Aorta (tissue), 5 donors: Measurements from ENCODE around the gene TBC1D22A. TPM values are rescaled to one million over a fixed set of nuclear protein-coding genes. Genes with fewer than 3 reads are reported as not detected.

Source experiments
- ATAC-seq: fragments of 200-7000 bp; cut with Tn5 transposase; one replicate; pipeline ENCODE4 v1.9.1; 2022; ENCODE audit warnings: moderate library complexity; ENCODE audit not compliant: low FRiP score
- DNase-seq, 2 donors: peaks; one replicate each; pipeline ENCODE4 v3.0.0-alpha.2; 2020
- H3K27ac ChIP-seq, 2 donors: one replicate each; pipeline ENCODE4 v1.5.1; 2013; ENCODE audit warnings: low read length in 2 of 2, mild to moderate bottlenecking in 2 of 2, moderate library complexity in 2 of 2, control low read depth in 1 of 2, inconsistent platforms in 1 of 2, low read depth in 1 of 2
- H3K27me3 ChIP-seq, 2 donors: one replicate each; pipeline ENCODE4 v1.6.1; 2013; ENCODE audit warnings: control low read depth in 1 of 2, low read length in 1 of 2, mild to moderate bottlenecking in 1 of 2, moderate library complexity in 1 of 2; ENCODE audit not compliant: insufficient read depth in 2 of 2, control insufficient read depth in 1 of 2
- H3K36me3 ChIP-seq, 2 donors: one replicate each; pipeline ENCODE4 v1.6.1; 2013; ENCODE audit warnings: control low read depth in 1 of 2, low read length in 1 of 2, mild to moderate bottlenecking in 1 of 2; ENCODE audit not compliant: insufficient read depth in 2 of 2, control insufficient read depth in 1 of 2
- H3K4me1 ChIP-seq, 2 donors: one replicate each; pipeline ENCODE4 v1.6.1; 2013; ENCODE audit warnings: low read length in 2 of 2, control low read depth in 1 of 2, mild to moderate bottlenecking in 1 of 2, moderate library complexity in 1 of 2; ENCODE audit not compliant: insufficient read depth in 2 of 2, control insufficient read depth in 1 of 2
- H3K4me3 ChIP-seq, 2 donors: one replicate each; pipeline ENCODE4 v1.5.1; 2013; ENCODE audit warnings: low read length in 2 of 2, control low read depth in 1 of 2, mild to moderate bottlenecking in 1 of 2
- H3K9me3 ChIP-seq: one replicate; pipeline ENCODE4 v1.6.1; 2013; ENCODE audit warnings: mild to moderate bottlenecking, low read length; ENCODE audit not compliant: control insufficient read depth
- WGBS, 2 donors: extraction: QIAGEN DNeasy Blood & Tissue Kit; methylation state at CpG; one replicate each; pipeline ENCODE4 v1.1.7; 2013; 5-methylcytosine and 5-hydroxymethylcytosine counted together
- intact Hi-C, 2 donors: fragments of 100-400 bp; cut with DNase I; formaldehyde crosslinking; loops; one replicate each; pipeline versions ENCODE4 v1.14.2 to v1.15.0; 2022
- polyA plus RNA-seq, 2 donors: library from polyadenylated mRNA; stranded (reverse); fragments of 200-250 nt; gene quantifications; one replicate each; pipeline ENCODE4 v1.2.3, GENCODE V29; 2013
- total RNA-seq, 2 donors: library from RNA; stranded (reverse); fragmentation: NEBNext Ultra II Directional; extraction: Animal tissue kit (Norgen Biotek cat#: 25700); gene quantifications; one replicate each; pipeline ENCODE4 v1.2.1, GENCODE V29; 2021
- donor health status: healthy with polysubstance abuse.
- donor health status: Bipolar disorder and iron deficiency.
- donor health status: DM: no; HTN: no; CAD: no.
- donor health status: DM: no; HTN: no; CAD: no.
- donor health status: DM: yes; HTN: yes; CAD: no.

Gene TBC1D22A
- total and polyA plus RNA-seq, 4 donors = 10.8 to 37.1 (median 17.9) TPM

GRCh38 chr22:46984751-46985506 is 222.5 kb downstream of the TBC1D22A start:
- intact Hi-C loops = loop anchor here in 1 of 2 donors (10.0 kb wide), 1 partner anchor 160 kb away; no protein-coding TSS in a partner anchor
- ATAC-seq = no peak
- Histone ChIP-seq H3K36me3 (no peaks in the 10 kb centered on the region), H3K27me3 (no peaks in the 10 kb centered on the region), H3K4me1 (no peaks in the 10 kb centered on the region), H3K9me3 (no peaks in the 10 kb centered on the region), H3K27ac (no peak overlapping the region), H3K4me3 (no peak overlapping the region)
- DNase-seq = no peak
- 77 to 80% methylated on average over 16 of the region's 16 CpGs for WGBS, 2 donors

- Histone ChIP-seq H3K27me3 (no peaks in the 10 kb centered on the region), H3K4me1 (no peaks in the 10 kb centered on the region), H3K9me3 (no peaks in the 10 kb centered on the region), H3K36me3 (no peaks in the 10 kb centered on the region), H3K27ac (no peak overlapping the region), H3K4me3 (no peak overlapping the region)
- WGBS, 2 donors = 84 to 93% methylated on average over 8 of the region's 8 CpGs
- ATAC-seq (no peak), DNase-seq (no peak)
- intact Hi-C loops = loop anchor here in 1 of 2 donors (10.0 kb wide), 1 partner anchor 161 kb away; no protein-coding TSS in a partner anchor
These were observed 223.0 kb downstream of the TBC1D22A start for GRCh38 chr22:46985507-46985882.

- Histone ChIP-seq H3K27ac (no peak overlapping the region), H3K4me3 (no peak overlapping the region), H3K4me1 (no peaks in the 10 kb centered on the region), H3K9me3 (no peaks in the 10 kb centered on the region), H3K36me3 (no peaks in the 10 kb centered on the region), H3K27me3 (no peaks in the 10 kb centered on the region)
- ATAC-seq = no peak
- intact Hi-C loops = loop anchor here in 1 of 2 donors (10.0 kb wide), 1 partner anchor 162 kb away; no protein-coding TSS in a partner anchor
- no peak for DNase-seq
- WGBS, 2 donors = 97 to 98% methylated on average over 11 of the region's 11 CpGs
These were observed 224.3 kb downstream of the TBC1D22A start for GRCh38 chr22:46986788-46987187.

GRCh38 chr22:46990937-46991550 is 228.6 kb downstream of the TBC1D22A start:
- Histone ChIP-seq H3K36me3 (no peaks in the 10 kb centered on the region), H3K27me3 (no peaks in the 10 kb centered on the region), H3K4me1 (no peaks in the 10 kb centered on the region), H3K9me3 (no peaks in the 10 kb centered on the region), H3K27ac (no peak overlapping the region), H3K4me3 (no peak overlapping the region)
- DNase-seq (no peak), ATAC-seq (no peak)
- intact Hi-C loops = no loop called here
- 84 to 90% methylated on average over 12 of the region's 12 CpGs for WGBS, 2 donors

GRCh38 chr22:46991666-46992065 is 229.2 kb downstream of the TBC1D22A start:
- intact Hi-C loops = no loop called here
- no peak for ATAC-seq
- Histone ChIP-seq H3K4me1 (no peaks in the 10 kb centered on the region), H3K4me3 (no peak overlapping the region), H3K9me3 (no peaks in the 10 kb centered on the region), H3K27me3 (no peaks in the 10 kb centered on the region), H3K27ac (no peak overlapping the region), H3K36me3 (no peaks in the 10 kb centered on the region)
- WGBS, 2 donors = 89 to 92% methylated on average over 14 of the region's 14 CpGs
- DNase-seq = no peak

GRCh38 chr22:46992121-46992731 is 229.8 kb downstream of the TBC1D22A start:
- no peaks in the 10 kb centered on the region for H3K36me3 ChIP-seq
- no peaks in the 10 kb centered on the region for H3K4me1 ChIP-seq
- no peaks in the 10 kb centered on the region for H3K27me3 ChIP-seq
- DNase-seq (no peak), ATAC-seq (peak; percentile 15)
- no peak overlapping the region for H3K27ac ChIP-seq
- H3K4me3 ChIP-seq = no peak overlapping the region
- 85 to 89% methylated on average over 25 of the region's 25 CpGs for WGBS, 2 donors
- intact Hi-C loops = no loop called here
- no peaks in the 10 kb centered on the region for H3K9me3 ChIP-seq

- no peaks in the 10 kb centered on the region for H3K36me3 ChIP-seq
- 42 to 46% methylated on average over 14 of the region's 14 CpGs for WGBS, 2 donors
- H3K4me3 ChIP-seq = no peak overlapping the region
- H3K27me3 ChIP-seq = no peaks in the 10 kb centered on the region
- H3K4me1 ChIP-seq = no peaks in the 10 kb centered on the region
- no peak overlapping the region for H3K27ac ChIP-seq
- no peaks in the 10 kb centered on the region for H3K9me3 ChIP-seq
- intact Hi-C loops = no loop called here
- no peak for DNase-seq
- no peak for ATAC-seq
These were observed 231.2 kb downstream of the TBC1D22A start for GRCh38 chr22:46993633-46994032.

GRCh38 chr22:46994265-46994664 is 231.8 kb downstream of the TBC1D22A start:
- H3K4me1 ChIP-seq = no peaks in the 10 kb centered on the region
- 91 to 96% methylated on average over 11 of the region's 11 CpGs for WGBS, 2 donors
- intact Hi-C loops = no loop called here
- no peak overlapping the region for H3K27ac ChIP-seq
- no peak overlapping the region for H3K4me3 ChIP-seq
- ATAC-seq (no peak), DNase-seq (no peak)
- no peaks in the 10 kb centered on the region for H3K9me3 ChIP-seq
- H3K36me3 ChIP-seq = no peaks in the 10 kb centered on the region
- no peaks in the 10 kb centered on the region for H3K27me3 ChIP-seq
